Keratinocyte (primary cell): ENCODE results near the gene C14orf93. TPM values are rescaled to one million over a fixed set of nuclear protein-coding genes. Genes with fewer than 3 reads are reported as not detected.

Experiments used
- DNase-seq: peaks from one replicate; pipeline ENCODE4 v3.0.0-alpha.2; 2011; ENCODE audit warnings: low read depth, missing footprints, low spot score
- FAIRE-seq: peaks from 2 replicates; lab custom pipeline; 2011; peaks lifted over from hg19 to GRCh38; lab: Jason Lieb, UNC
- H2AFZ ChIP-seq: 2 replicates; pipeline ENCODE4 v1.6.0; 2012; ENCODE audit warnings: low read length, control low read depth, inconsistent platforms; ENCODE audit not compliant: control insufficient read depth
- H3K27ac ChIP-seq: 2 replicates; pipeline ENCODE4 v1.5.1; 2011; ENCODE audit warnings: low read length; ENCODE audit not compliant: control insufficient read depth, insufficient read depth
- H3K27me3 ChIP-seq: 3 replicates; pipeline ENCODE4 v1.6.0; 2011; ENCODE audit warnings: low read length; ENCODE audit not compliant: control insufficient read depth, insufficient read depth; ENCODE audit errors: extremely low read depth
- H3K36me3 ChIP-seq, 2 experiments: 2 replicates in 1 of 2; 3 replicates in 1 of 2; pipeline ENCODE4 v1.5.1; 2011; ENCODE audit warnings: low read length in 2 of 2, mild to moderate bottlenecking in 1 of 2; ENCODE audit not compliant: control insufficient read depth in 2 of 2, insufficient read depth in 2 of 2; ENCODE audit errors: extremely low read depth in 1 of 2
- H3K4me1 ChIP-seq: 3 replicates; pipeline ENCODE4 v1.5.1; 2011; ENCODE audit warnings: low read length; ENCODE audit not compliant: control insufficient read depth, insufficient read depth; ENCODE audit errors: extremely low read depth
- H3K4me2 ChIP-seq: 3 replicates; pipeline ENCODE4 v1.6.0; 2011; ENCODE audit warnings: low read depth, low read length; ENCODE audit not compliant: control insufficient read depth, insufficient read depth; ENCODE audit errors: extremely low read depth
- H3K4me3 ChIP-seq, 3 experiments: fragments of 200-600 bp in 1 of 3; sonication (generic) in 1 of 3; 2 replicates in 2 of 3; 3 replicates in 1 of 3; pipeline ENCODE4 v1.5.1; 2011 to 2016; ENCODE audit warnings: low read length in 3 of 3, mild to moderate bottlenecking in 3 of 3, control low read depth in 2 of 3, inconsistent platforms in 1 of 3, low read depth in 1 of 3, mixed read lengths in 1 of 3, mixed run types in 1 of 3, moderate library complexity in 1 of 3; ENCODE audit not compliant: control insufficient read depth in 2 of 3, insufficient read depth in 2 of 3; ENCODE audit errors: extremely low read depth in 1 of 3
- H3K79me2 ChIP-seq: 2 replicates; pipeline ENCODE4 v1.6.0; 2012; ENCODE audit warnings: low read length; ENCODE audit not compliant: control insufficient read depth, insufficient read depth
- H3K9ac ChIP-seq: 3 replicates; pipeline ENCODE4 v1.6.0; 2011; ENCODE audit warnings: low read length; ENCODE audit not compliant: control insufficient read depth, insufficient read depth; ENCODE audit errors: extremely low read depth
- H3K9me1 ChIP-seq: 3 replicates; pipeline ENCODE4 v1.6.0; 2011; ENCODE audit warnings: low read length; ENCODE audit not compliant: control insufficient read depth, insufficient read depth; ENCODE audit errors: extremely low read depth
- H3K9me3 ChIP-seq: 2 replicates; pipeline ENCODE4 v1.5.1; 2012; ENCODE audit warnings: low read depth, low read length; ENCODE audit not compliant: control insufficient read depth
- H4K20me1 ChIP-seq: 3 replicates; pipeline ENCODE4 v1.6.0; 2011; ENCODE audit warnings: low read length; ENCODE audit not compliant: control insufficient read depth, insufficient read depth; ENCODE audit errors: extremely low read depth
- EZH2 ChIP-seq: IDR thresholded peaks from one replicate; pipeline ENCODE4 v1.6.1; 2012; ENCODE audit warnings: inconsistent platforms, mild to moderate bottlenecking, low read length, moderate library complexity
- dilution Hi-C: fragments of 300-500 bp; cut with MboI; formaldehyde crosslinking; loops from one replicate; pipeline ENCODE4 v1.7.0; 2020; ENCODE audit warnings: low sequenced_read_pairs; ENCODE audit not compliant: extremely low pct_ligation_motif_present
- polyA plus RNA-seq, 5 experiments: library from polyadenylated mRNA; depleted of rRNA in 3 of 5; stranded (reverse) in 3 of 5; stranded (forward) in 1 of 5; unstranded in 1 of 5; fragments of >200 nt; gene quantifications; 1 replicate in 1 of 5; 2 replicates in 3 of 5; 3 replicates in 1 of 5; pipeline versions ENCODE4 v1.2.1 to v1.2.3, GENCODE V29; 2011 to 2012; ENCODE audit warnings: missing spikeins in 2 of 5, low read depth in 1 of 5, low replicate concordance in 1 of 5
- TF ChIP-seq, protein P1 (sequence below), 3 experiments: IDR thresholded peaks in 1 of 3; conservative IDR thresholded peaks in 1 of 3; optimal IDR thresholded peaks in 1 of 3; 2 replicates in 2 of 3; 3 replicates in 1 of 3; pipeline versions ENCODE3 to v1.5.1; 2011; ENCODE audit warnings: low read length in 3 of 3, mild to moderate bottlenecking in 3 of 3, moderate library complexity in 2 of 3, control low read depth in 1 of 3, inconsistent platforms in 1 of 3; ENCODE audit not compliant: insufficient read depth in 2 of 3; ENCODE audit errors: extremely low read depth in 1 of 3

C14orf93 gene
- polyA plus RNA-seq, 1 donor (not counting 4 experiments of a cell fraction or from before 2014, with no cell fraction given) = 7.7 TPM

DNA sequence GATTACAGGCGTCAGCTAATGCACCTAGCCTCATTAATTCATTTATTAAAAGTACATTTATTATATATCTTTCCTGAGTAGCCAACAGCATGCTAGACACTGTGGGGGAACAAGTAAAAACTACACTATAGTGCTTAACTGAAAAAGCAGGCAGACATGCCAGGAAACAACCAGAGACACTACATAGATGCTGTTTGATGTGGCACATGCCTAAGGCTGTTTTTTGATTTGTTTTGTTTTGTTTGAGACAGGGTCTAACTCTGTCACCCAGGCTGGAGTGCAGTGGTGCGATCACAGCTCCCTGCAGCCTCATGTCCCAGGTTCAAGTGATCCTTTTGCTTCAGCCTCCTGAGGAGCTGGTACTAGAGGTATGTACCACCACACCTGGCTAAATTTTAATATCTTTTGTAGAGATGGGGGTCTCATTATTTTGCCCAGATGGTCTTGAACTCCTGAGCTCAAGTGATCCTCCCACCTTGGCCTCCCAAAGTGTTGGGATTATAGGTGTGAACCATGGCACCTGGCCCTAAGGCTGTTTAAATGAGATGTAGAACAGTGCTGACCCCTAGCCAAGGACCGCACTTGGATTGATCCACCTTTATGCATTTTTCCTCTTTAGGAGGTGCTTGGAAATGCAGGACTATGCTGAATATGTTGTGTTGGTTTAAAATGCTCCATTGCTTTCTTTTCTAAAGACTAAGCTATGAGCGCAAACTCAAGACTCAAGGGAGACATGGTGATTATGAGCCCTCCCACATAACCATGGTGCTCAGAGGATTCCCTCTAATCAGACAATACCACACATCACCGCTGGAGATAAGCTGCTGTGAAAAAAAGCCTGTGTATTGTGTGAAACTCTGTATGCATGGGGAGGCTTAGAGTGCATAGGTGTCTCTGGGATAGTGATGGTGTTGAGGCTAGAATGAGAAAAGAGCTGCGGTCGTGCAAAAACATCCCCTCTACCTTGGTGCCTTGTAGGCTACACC is 10.5 kb upstream of the C14orf93 start:
- Histone ChIP-seq H3K9me1 (no peaks in the 10 kb centered on the region), H3K27ac (no peak overlapping the region), H3K9ac (no peak overlapping the region), H3K4me2 (no peak overlapping the region), H4K20me1 (no peaks in the 10 kb centered on the region), H3K4me3 (no peak overlapping the region), H3K79me2 (no peaks in the 10 kb centered on the region), H2AFZ (no peak overlapping the region), H3K9me3 (no peaks in the 10 kb centered on the region), H3K27me3 (no peaks in the 10 kb centered on the region), H3K4me1 (no peaks in the 10 kb centered on the region), H3K36me3 (peaks cover 2 to 3% of the 10 kb centered on the region in 2 experiments)
- no peak for FAIRE-seq
- no peak for DNase-seq
- dilution Hi-C loops = no loop called here
- no peak for TF ChIP-seq EZH2
- TF ChIP-seq, protein P1, sequence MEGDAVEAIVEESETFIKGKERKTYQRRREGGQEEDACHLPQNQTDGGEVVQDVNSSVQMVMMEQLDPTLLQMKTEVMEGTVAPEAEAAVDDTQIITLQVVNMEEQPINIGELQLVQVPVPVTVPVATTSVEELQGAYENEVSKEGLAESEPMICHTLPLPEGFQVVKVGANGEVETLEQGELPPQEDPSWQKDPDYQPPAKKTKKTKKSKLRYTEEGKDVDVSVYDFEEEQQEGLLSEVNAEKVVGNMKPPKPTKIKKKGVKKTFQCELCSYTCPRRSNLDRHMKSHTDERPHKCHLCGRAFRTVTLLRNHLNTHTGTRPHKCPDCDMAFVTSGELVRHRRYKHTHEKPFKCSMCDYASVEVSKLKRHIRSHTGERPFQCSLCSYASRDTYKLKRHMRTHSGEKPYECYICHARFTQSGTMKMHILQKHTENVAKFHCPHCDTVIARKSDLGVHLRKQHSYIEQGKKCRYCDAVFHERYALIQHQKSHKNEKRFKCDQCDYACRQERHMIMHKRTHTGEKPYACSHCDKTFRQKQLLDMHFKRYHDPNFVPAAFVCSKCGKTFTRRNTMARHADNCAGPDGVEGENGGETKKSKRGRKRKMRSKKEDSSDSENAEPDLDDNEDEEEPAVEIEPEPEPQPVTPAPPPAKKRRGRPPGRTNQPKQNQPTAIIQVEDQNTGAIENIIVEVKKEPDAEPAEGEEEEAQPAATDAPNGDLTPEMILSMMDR (optimal IDR thresholded peaks at IDR 0.05 in 1 of 3, IDR thresholded peaks at IDR 0.05 in 1 of 3, conservative IDR thresholded peaks at IDR 0.05 in 1 of 3; ENCODE audit: extremely low read depth in 1 of 3, insufficient read depth in 2 of 3, low read length in 3 of 3) = no peak

DNA sequence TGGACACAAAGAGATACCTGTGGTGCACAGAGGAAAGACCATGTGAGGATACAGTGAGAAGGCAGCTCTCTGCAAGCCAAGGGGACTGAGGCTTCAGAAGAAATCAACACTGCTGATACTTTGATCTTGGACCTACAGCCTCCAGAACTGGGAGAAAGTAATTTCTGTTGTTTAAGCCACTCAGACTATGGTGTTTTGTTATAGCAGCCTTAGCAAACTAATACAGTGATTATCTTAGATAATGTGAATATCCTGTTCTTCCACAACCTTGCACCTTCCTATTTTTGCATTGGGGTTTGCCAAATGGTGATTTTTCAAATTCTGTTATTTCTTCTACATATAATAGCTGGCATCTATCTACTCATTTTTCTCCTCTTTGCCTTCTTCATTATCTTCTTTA is 8.2 kb upstream of the C14orf93 start:
- Histone ChIP-seq H3K4me3 (no peak overlapping the region), H4K20me1 (no peaks in the 10 kb centered on the region), H3K9ac (no peak overlapping the region), H3K27ac (no peak overlapping the region), H3K9me3 (no peaks in the 10 kb centered on the region), H3K4me2 (no peak overlapping the region), H3K4me1 (no peaks in the 10 kb centered on the region), H3K9me1 (no peaks in the 10 kb centered on the region), H2AFZ (no peak overlapping the region), H3K36me3 (no peaks in the 10 kb centered on the region), H3K79me2 (no peaks in the 10 kb centered on the region), H3K27me3 (no peaks in the 10 kb centered on the region)
- no peak for DNase-seq
- TF ChIP-seq, protein P1 (optimal IDR thresholded peaks at IDR 0.05 in 1 of 3, IDR thresholded peaks at IDR 0.05 in 1 of 3, conservative IDR thresholded peaks at IDR 0.05 in 1 of 3; ENCODE audit: extremely low read depth in 1 of 3, insufficient read depth in 2 of 3, low read length in 3 of 3) = no peak
- no peak for TF ChIP-seq EZH2
- dilution Hi-C loops = no loop called here
- no peak for FAIRE-seq
